Calu3 (cell line): Measurements from ENCODE around the gene PCSK5. TPM values are rescaled to one million over a fixed set of nuclear protein-coding genes. Genes with fewer than 3 reads are reported as not detected.

Source experiments
- BruUV-seq: library from RNA; stranded (reverse); fragments of 400-500 nt; replicated peaks from 2 replicates; lab custom pipeline; 2021; lab: Mats Ljungman, UMichigan
- CTCF ChIA-PET: fragments of 300-600 bp; sonication (Branson Sonifier 250); formaldehyde crosslinking; loops from one replicate; lab custom pipeline; 2022; ENCODE audit warnings: antibody characterized with exemption; lab: Charles Lee
- DNase-seq: peaks from one replicate; pipeline ENCODE4 v3.0.0; 2022
- H3K27ac Mint-ChIP-seq: one replicate; pipeline ENCODE4 v1.8.0; 2022; ENCODE audit warnings: mixed read lengths; ENCODE audit not compliant: unreplicated experiment
- H3K27me3 Mint-ChIP-seq: one replicate; pipeline ENCODE4 v1.8.0; 2022; ENCODE audit warnings: mixed read lengths; ENCODE audit not compliant: unreplicated experiment
- H3K36me3 Mint-ChIP-seq: one replicate; pipeline ENCODE4 v1.8.0; 2022; ENCODE audit warnings: mild to moderate bottlenecking, moderate library complexity, mixed read lengths; ENCODE audit not compliant: insufficient read depth, unreplicated experiment
- H3K4me1 Mint-ChIP-seq: one replicate; pipeline ENCODE4 v1.8.0; 2022; ENCODE audit warnings: mild to moderate bottlenecking, low read depth, mixed read lengths; ENCODE audit not compliant: unreplicated experiment
- H3K4me3 Mint-ChIP-seq: one replicate; pipeline ENCODE4 v1.8.0; 2022; ENCODE audit warnings: mild to moderate bottlenecking, low read depth, moderate library complexity, mixed read lengths; ENCODE audit not compliant: unreplicated experiment
- H3K9me3 Mint-ChIP-seq: one replicate; pipeline ENCODE4 v1.8.0; 2022; ENCODE audit warnings: low read depth, mixed read lengths; ENCODE audit not compliant: unreplicated experiment
- CTCF ChIP-seq: fragments of 200-600 bp; IDR thresholded peaks from one replicate; pipeline ENCODE4 v1.8.0; 2022; ENCODE audit warnings: antibody characterized with exemption; ENCODE audit not compliant: unreplicated experiment
- intact Hi-C: fragments of 100-400 bp; cut with micrococcal nuclease; formaldehyde crosslinking; loops from one replicate; pipeline ENCODE4 v1.10.0; 2022; ENCODE audit not compliant: unreplicated experiment
- total RNA-seq: library from RNA; stranded (reverse); gene quantifications from 2 replicates; pipeline ENCODE4 v1.2.3, GENCODE V29; 2022

PCSK5 gene
- total RNA-seq, 1 experiment from 2014 or later, result 38.4 TPM

- DNase-seq, result no peak
- BruUV-seq, result no TSS peak
- peaks cover 2% of the 10 kb centered on the region for H3K9me3 Mint-ChIP-seq
- H3K27me3 Mint-ChIP-seq, result no peaks in the 10 kb centered on the region
- CTCF ChIA-PET, result no interaction called here
- peak overlapping the region; percentile 33 for H3K27ac Mint-ChIP-seq
- no peak overlapping the region for H3K4me3 Mint-ChIP-seq
- H3K36me3 Mint-ChIP-seq, result peaks cover 8% of the 10 kb centered on the region
- intact Hi-C loops, result loop anchor here (2.0 kb wide), 1 partner anchor 16 kb away; no protein-coding TSS in a partner anchor
- peaks cover 8% of the 10 kb centered on the region for H3K4me1 Mint-ChIP-seq
- TF ChIP-seq CTCF, result no peak
These were observed 56.8 kb downstream of the PCSK5 start for GRCh38 chr9:75947233-75947632.

- BruUV-seq, result no TSS peak
- Mint-ChIP-seq H3K4me1 (peaks cover 23% of the 10 kb centered on the region), H3K27ac (peak overlapping the region; percentile 75), H3K4me3 (peak overlapping the region; percentile 28), H3K36me3 (peaks cover 20% of the 10 kb centered on the region), H3K9me3 (peaks cover 2% of the 10 kb centered on the region), H3K27me3 (no peaks in the 10 kb centered on the region)
- no peak for DNase-seq
- intact Hi-C loops, result loop anchor here (1.0 to 5.0 kb wide), 3 partner anchors 14 to 42 kb away; no protein-coding TSS in a partner anchor
- TF ChIP-seq CTCF, result no peak
- CTCF ChIA-PET, result no interaction called here
These were observed 60.5 kb downstream of the PCSK5 start for GRCh38 chr9:75950998-75951397.

GRCh38 chr9:75953218-75953617 is 62.7 kb downstream of the PCSK5 start:
- CTCF ChIA-PET, result interaction anchor here (0.7 to 1.1 kb wide), 3 partner anchors 9 to 35 kb away, joined by 3 read pairs; no protein-coding TSS in a partner anchor
- no peaks in the 10 kb centered on the region for H3K27me3 Mint-ChIP-seq
- H3K4me3 Mint-ChIP-seq, result peak overlapping the region; percentile 9
- H3K36me3 Mint-ChIP-seq, result peaks cover 20% of the 10 kb centered on the region
- BruUV-seq, result no TSS peak
- peaks cover 2% of the 10 kb centered on the region for H3K9me3 Mint-ChIP-seq
- peak overlapping the region; percentile 79 for H3K27ac Mint-ChIP-seq
- peak; percentile 23 for DNase-seq
- intact Hi-C loops, result loop anchor here (5.0 kb wide), 1 partner anchor 36 kb away; no protein-coding TSS in a partner anchor
- H3K4me1 Mint-ChIP-seq, result peaks cover 23% of the 10 kb centered on the region
- TF ChIP-seq CTCF, result no peak

- Mint-ChIP-seq H3K27me3 (no peaks in the 10 kb centered on the region), H3K27ac (no peak overlapping the region), H3K9me3 (no peaks in the 10 kb centered on the region), H3K4me3 (no peak overlapping the region), H3K36me3 (peaks cover 20% of the 10 kb centered on the region), H3K4me1 (peaks cover 43% of the 10 kb centered on the region)
- DNase-seq, result no peak
- intact Hi-C loops, result no loop called here
- CTCF ChIA-PET, result no interaction called here
- BruUV-seq, result no TSS peak
- TF ChIP-seq CTCF, result no peak
These were observed 65.7 kb downstream of the PCSK5 start for GRCh38 chr9:75956161-75956560.
